ENCODE results near the gene FBLIM1.

FBLIM1 gene

GRCh38 chr1:15751717-15752116 is 6.9 kb upstream of the FBLIM1 start:
- Mint-ChIP-seq H3K27me3 (peaks cover 36% of the 10 kb centered on the region), H3K9me3 (no peaks in the 10 kb centered on the region), H3K27ac (peak overlapping the region in 1 of 2 donors; percentile 66), H3K4me1 (peaks cover 9% of the 10 kb centered on the region), H3K4me3 (no peak overlapping the region)
- DNase-seq (no peak), ATAC-seq (no peak)

GRCh38 chr1:15753776-15754175 is 4.8 kb upstream of the FBLIM1 start:
- Mint-ChIP-seq H3K9me3 (no peaks in the 10 kb centered on the region), H3K4me1 (peaks cover 25% of the 10 kb centered on the region), H3K4me3 (no peak overlapping the region), H3K27ac (no peak overlapping the region), H3K27me3 (peaks cover 53% of the 10 kb centered on the region)
- ATAC-seq (no peak), DNase-seq (no peak)

DNA sequence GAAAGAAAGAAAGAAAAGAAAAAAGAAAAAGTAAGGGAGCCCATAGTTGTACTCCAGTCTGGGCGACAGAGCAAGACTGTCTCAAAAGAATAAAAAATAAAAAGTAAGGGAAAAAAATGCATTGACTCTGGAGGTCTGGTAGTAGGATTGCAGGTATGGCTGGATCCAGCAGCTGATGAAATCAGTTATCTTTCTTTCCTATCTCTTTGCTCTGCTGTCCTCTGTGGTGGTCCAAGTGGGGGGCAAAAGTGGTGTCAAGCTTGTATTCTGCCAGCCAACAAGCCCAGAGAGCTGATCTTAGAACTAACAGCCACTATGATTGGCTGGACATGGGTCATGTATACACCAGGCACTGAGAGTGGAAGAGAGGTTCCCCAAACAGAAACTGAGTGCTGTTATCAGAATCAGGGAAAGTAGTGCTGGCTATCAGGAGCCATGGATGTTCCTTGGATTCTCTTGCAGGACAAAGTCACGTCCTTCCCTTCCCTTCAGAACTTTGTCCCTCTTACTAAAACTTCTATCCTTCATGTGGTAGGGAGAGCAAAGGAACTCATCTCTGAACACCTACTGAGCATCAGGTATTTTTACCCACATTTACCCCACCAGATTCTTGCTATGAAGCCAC is 3.5 kb upstream of the FBLIM1 start:
- peaks cover 25% of the 10 kb centered on the region for H3K4me1 Mint-ChIP-seq
- ATAC-seq (no peak), DNase-seq (no peak)
- H3K4me3 Mint-ChIP-seq, result no peak overlapping the region
- H3K27me3 Mint-ChIP-seq, result peaks cover 64% of the 10 kb centered on the region
- no peak overlapping the region for H3K27ac Mint-ChIP-seq
- H3K9me3 Mint-ChIP-seq, result no peaks in the 10 kb centered on the region

GRCh38 chr1:15755646-15756040 is 3.0 kb upstream of the FBLIM1 start:
- Mint-ChIP-seq H3K9me3 (no peaks in the 10 kb centered on the region), H3K27ac (no peak overlapping the region), H3K4me3 (no peak overlapping the region), H3K27me3 (peaks cover 69% of the 10 kb centered on the region), H3K4me1 (peaks cover 25% of the 10 kb centered on the region)
- DNase-seq (no peak), ATAC-seq (no peak)

DNA sequence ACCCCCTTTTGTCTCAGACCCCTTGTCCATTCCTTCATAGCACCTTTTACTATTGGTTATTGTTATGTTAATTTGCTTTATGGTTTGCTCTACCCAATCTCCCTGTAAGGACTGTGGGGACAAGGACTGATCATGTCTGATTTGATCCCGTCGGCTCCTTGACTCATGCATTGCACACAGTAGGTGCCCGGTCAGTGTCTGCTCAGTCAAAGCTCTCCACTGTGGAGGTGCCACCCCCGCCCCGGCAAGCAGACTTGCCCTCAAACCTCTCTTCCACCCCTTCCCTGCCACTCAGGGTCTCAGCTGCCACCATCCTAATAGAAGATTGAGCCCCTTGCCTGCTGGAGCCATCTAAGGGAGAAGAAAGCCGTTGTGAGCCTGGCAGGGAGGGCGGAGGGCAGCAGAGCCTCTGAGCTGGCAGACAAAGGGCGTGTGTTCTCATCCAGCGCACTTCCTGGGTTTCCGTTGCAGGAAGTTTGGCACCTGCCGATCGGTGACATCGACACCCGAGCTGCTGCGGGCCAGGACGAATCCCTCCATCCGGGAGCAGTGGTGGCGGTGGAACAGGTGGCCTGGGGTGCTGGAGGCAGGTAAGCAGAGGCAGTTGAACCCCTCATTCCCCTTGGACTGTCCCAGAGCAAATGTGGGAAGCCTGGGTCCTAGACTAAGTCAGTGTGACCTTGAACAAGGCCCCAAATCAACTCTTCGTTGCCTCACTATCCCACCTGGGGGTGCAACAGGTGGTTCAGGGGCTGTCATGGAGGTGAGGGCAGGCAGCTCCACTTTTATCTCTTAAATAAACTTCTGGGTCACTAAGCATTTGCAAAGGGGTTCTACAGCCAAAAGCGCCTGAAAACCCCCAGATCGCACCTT is 2.2 kb upstream of the FBLIM1 start:
- peaks cover 76% of the 10 kb centered on the region for H3K27me3 Mint-ChIP-seq
- ATAC-seq, result no peak
- peaks cover 25% of the 10 kb centered on the region for H3K4me1 Mint-ChIP-seq
- peak overlapping the region in 1 of 2 donors; percentile 44 for H3K4me3 Mint-ChIP-seq
- H3K27ac Mint-ChIP-seq, result no peak overlapping the region
- no peak for DNase-seq
- no peaks in the 10 kb centered on the region for H3K9me3 Mint-ChIP-seq

DNA sequence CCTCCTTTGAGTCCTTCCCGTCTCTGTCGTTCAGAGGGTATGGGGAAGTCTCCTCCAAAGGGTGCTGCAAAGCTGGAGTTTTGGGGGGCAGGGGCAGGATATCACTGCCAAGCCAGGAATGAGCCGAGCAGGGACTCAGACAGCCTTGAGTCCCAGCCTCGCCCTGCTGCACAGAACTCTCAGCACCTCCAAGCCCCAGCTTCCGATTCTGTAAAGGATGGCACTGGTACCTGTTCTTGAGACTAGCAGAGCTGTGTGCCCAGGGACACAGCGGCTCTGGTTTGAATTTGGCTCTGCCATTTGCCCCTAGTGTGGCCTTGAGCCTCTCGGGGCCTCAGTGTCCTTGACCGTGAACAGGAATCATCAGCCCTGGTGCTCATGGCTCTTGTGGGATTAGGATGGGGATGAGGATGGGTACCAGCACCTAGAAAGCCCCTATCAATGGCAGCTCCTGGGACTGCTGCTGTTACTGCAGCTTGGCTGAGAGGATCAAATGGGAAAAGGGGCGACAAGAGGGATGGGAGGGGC is 1.5 kb upstream of the FBLIM1 start:
- ATAC-seq, result no peak
- no peak for DNase-seq
- Mint-ChIP-seq H3K27me3 (peaks cover 75% of the 10 kb centered on the region), H3K4me3 (no peak overlapping the region), H3K4me1 (peaks cover 25% of the 10 kb centered on the region), H3K27ac (no peak overlapping the region), H3K9me3 (no peaks in the 10 kb centered on the region)

GRCh38 chr1:15757575-15758342 is 836 bp upstream of the FBLIM1 start:
- no peaks in the 10 kb centered on the region for H3K9me3 Mint-ChIP-seq
- H3K27ac Mint-ChIP-seq, result peak overlapping the region in 1 of 2 donors; percentile 33
- DNase-seq, result no peak
- peaks cover 25% of the 10 kb centered on the region for H3K4me1 Mint-ChIP-seq
- peaks cover 80% of the 10 kb centered on the region for H3K27me3 Mint-ChIP-seq
- peak overlapping the region; percentile 50 to 74 for H3K4me3 Mint-ChIP-seq
- peak; percentile 16 for ATAC-seq

DNA sequence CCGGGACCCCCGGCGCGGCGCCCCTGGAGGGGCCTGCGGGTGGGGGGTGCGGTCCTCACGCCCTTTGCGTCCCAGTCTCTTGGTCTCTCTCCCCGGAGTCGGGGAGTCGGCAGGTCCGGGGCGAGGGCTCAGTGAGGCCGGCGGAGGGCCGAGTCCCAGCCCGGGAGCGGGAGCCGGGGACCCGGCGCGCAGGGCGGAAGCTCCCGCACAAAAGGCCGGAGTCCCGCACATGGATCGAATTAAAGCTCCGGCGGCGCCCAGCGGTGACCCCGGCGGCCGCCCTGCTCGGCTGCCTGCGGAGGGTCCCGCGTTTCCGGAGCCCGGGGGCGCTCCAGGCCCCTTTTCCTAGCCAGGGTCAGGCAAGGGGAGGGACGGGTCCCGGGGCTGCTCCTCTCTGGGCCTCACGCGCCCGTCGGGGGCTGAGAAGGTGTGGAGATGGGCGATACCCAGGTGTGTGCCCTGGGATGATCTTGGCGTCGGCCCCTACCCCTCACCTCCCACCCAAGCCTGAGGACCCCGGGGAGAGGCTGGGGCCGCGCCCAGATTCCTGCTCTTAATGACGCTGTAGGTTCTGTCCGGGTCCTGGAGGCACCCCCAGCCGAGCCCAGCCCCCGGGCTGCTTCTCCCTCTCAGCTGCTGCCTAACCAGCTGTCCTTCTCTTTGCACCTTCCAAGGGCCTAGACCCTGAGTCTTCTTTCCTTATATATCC is 512 bp downstream of the FBLIM1 start:
- no peak overlapping the region for H3K27ac Mint-ChIP-seq
- H3K4me3 Mint-ChIP-seq, result peak overlapping the region; percentile 15 to 47
- DNase-seq (no peak), ATAC-seq (peak; percentile 50)
- peaks cover 72% of the 10 kb centered on the region for H3K27me3 Mint-ChIP-seq
- H3K4me1 Mint-ChIP-seq, result peaks cover 25% of the 10 kb centered on the region
- H3K9me3 Mint-ChIP-seq, result no peaks in the 10 kb centered on the region

DNA sequence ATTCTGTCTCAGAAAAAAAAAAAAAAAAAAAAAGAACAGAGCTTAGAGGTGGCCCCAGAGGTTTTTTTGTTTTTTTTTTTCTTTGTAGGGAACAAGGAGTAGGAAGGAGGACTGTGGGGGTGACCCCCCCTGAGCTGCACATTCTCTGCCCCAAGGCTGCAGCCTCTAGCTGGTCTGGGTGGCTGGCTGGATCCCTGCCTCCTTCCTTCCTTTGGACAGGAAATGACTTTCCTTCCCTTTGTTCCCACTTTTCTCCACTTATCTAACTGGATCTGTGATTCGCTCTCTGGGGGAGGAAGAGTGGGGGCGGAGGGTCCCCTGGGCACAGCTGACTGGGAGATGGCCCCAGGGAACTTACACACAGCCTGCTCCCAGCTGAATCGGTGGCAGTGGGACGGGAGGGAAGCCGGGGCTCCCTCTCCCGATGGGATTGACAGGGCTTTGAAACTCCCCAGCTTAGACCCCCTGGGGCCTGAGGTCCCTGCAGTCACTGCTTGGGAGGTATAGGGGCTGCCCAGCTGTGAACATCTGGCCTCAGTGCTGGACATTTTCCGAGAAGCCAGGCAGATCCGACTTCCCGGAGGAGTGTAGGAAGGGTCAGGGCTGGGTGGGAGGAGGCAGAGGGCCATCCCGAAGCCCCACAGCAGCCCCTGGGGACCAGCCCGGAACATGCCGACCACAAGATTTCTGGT is 2.1 kb downstream of the FBLIM1 start:
- H3K9me3 Mint-ChIP-seq, result no peaks in the 10 kb centered on the region
- H3K4me3 Mint-ChIP-seq, result no peak overlapping the region
- no peak overlapping the region for H3K27ac Mint-ChIP-seq
- peaks cover 25% of the 10 kb centered on the region for H3K4me1 Mint-ChIP-seq
- ATAC-seq, result no peak
- H3K27me3 Mint-ChIP-seq, result peaks cover 79% of the 10 kb centered on the region
- DNase-seq, result no peak

- peaks cover 18% of the 10 kb centered on the region for H3K4me1 Mint-ChIP-seq
- no peaks in the 10 kb centered on the region for H3K9me3 Mint-ChIP-seq
- H3K4me3 Mint-ChIP-seq, result no peak overlapping the region
- ATAC-seq, result no peak
- H3K27me3 Mint-ChIP-seq, result peaks cover 74% of the 10 kb centered on the region
- H3K27ac Mint-ChIP-seq, result no peak overlapping the region
- DNase-seq, result no peak
Observed at GRCh38 chr1:15761366-15762128, 3.0 kb downstream of the FBLIM1 start.

DNA sequence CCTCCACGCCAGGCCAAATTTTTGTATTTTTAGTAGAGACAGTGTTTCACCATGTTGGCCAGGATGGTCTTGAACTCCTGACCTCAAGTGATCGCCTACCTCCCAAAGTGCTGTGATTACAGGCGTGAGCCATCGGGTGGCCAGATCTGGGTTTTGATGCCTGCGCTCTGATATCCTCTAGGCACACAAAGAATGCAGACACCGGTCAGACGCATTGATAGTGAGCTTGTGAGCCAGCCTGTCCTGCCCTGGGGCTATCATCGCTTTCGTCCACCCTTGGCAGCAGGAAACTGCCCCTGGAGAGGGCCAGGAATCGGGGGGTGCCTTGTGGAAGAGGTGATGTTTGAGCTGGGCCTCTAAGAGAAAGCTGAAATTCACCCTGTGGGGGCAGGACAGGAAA is 4.0 kb downstream of the FBLIM1 start:
- no peak for DNase-seq
- Mint-ChIP-seq H3K9me3 (no peaks in the 10 kb centered on the region), H3K27ac (no peak overlapping the region), H3K27me3 (peaks cover 64% of the 10 kb centered on the region), H3K4me3 (no peak overlapping the region), H3K4me1 (peaks cover 8% of the 10 kb centered on the region)
- no peak for ATAC-seq

DNA sequence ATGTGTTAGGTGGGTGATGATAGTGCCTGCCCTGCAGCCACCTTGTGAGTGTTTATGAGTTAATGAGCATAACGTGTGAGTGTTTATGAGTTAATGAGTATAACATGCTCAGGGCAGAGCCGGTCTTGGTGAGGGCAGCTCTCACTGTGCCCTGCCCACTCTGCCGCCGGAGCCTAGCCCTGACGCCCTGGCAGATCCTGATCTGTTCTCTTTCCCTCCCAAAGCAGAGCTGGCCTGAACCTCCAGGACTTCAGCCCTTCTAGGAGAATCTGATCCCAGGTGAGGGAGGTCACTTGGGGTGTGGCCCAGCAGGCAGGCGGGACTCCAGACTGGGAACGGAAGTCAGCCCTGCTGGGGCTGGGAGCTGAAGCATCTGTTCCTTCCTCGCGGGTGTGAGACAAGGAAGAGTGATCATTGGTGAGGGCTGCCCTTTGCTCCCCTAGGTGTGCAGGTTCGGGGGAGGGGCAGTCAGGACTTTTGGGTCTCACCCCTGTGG is 5.7 kb downstream of the FBLIM1 start:
- DNase-seq (no peak), ATAC-seq (no peak)
- Mint-ChIP-seq H3K4me1 (no peaks in the 10 kb centered on the region), H3K4me3 (no peak overlapping the region), H3K9me3 (no peaks in the 10 kb centered on the region), H3K27ac (no peak overlapping the region), H3K27me3 (peaks cover 52% of the 10 kb centered on the region)

- no peak overlapping the region for H3K27ac Mint-ChIP-seq
- no peak for ATAC-seq
Observed at GRCh38 chr1:15764890-15765289, 6.3 kb downstream of the FBLIM1 start.

More at GRCh38 chr1:15764890-15765289, 6.3 kb downstream of the FBLIM1 start:
- Mint-ChIP-seq H3K4me1 (no peaks in the 10 kb centered on the region), H3K9me3 (no peaks in the 10 kb centered on the region), H3K4me3 (no peak overlapping the region), H3K27me3 (peaks cover 46% of the 10 kb centered on the region)
- no peak for DNase-seq
